B cell (primary cell): ENCODE data around the gene WEE1. TPM values are rescaled to one million over a fixed set of nuclear protein-coding genes. Genes with fewer than 3 reads are reported as not detected.

ENCODE experiments used
- ATAC-seq: fragments of 200-7000 bp; cut with Tn5 transposase; one replicate; pipeline ENCODE4 v1.10.0; 2021; ENCODE audit warnings: low read depth, mild to moderate bottlenecking, moderate number of reproducible peaks, moderate library complexity
- CTCF ChIA-PET: fragments of 350-600 bp; sonication (Branson Sonifier 250); formaldehyde crosslinking; loops from one replicate; lab custom pipeline; 2021; ENCODE audit warnings: antibody characterized with exemption, inconsistent platforms; lab: Charles Lee
- POLR2A ChIA-PET: fragments of 350-600 bp; sonication (Branson Sonifier 250); formaldehyde crosslinking; loops from one replicate; lab custom pipeline; 2021; ENCODE audit warnings: antibody characterized with exemption; lab: Charles Lee
- DNase-seq: peaks from one replicate; pipeline ENCODE4 v3.0.0; 2013
- H2AFZ ChIP-seq: 2 replicates; pipeline ENCODE4 v1.6.1; 2012; ENCODE audit warnings: mild to moderate bottlenecking, low read depth, low read length; ENCODE audit not compliant: insufficient read depth, poor library complexity, severe bottlenecking
- H3K27ac ChIP-seq, 2 donors: 1 replicate in 1 of 2; 2 replicates in 1 of 2; pipeline ENCODE4 v1.5.1; 2012 to 2013; ENCODE audit warnings: low read length in 2 of 2, mild to moderate bottlenecking in 2 of 2, moderate library complexity in 1 of 2
- H3K27me3 ChIP-seq, 4 experiments: fragments of 200-600 bp in 1 of 4; sonication (generic) in 1 of 4; replicated peaks in 1 of 4; 1 replicate in 2 of 4; 2 replicates in 2 of 4; pipeline versions ENCODE4 v1.6.1 to v1.7.0; 2013 to 2016; ENCODE audit warnings: low read length in 3 of 4, mild to moderate bottlenecking in 2 of 4, mixed read lengths in 1 of 4, moderate library complexity in 1 of 4; ENCODE audit not compliant: insufficient read depth in 4 of 4, control insufficient read depth in 3 of 4; ENCODE audit errors: control extremely low read depth in 1 of 4
- H3K36me3 ChIP-seq, 2 experiments: replicated peaks in 1 of 2; 1 replicate in 1 of 2; 2 replicates in 1 of 2; pipeline versions ENCODE4 v1.6.1 to v1.7.1; 2013; ENCODE audit warnings: low read length in 1 of 2; ENCODE audit not compliant: insufficient read depth in 2 of 2, control insufficient read depth in 1 of 2; ENCODE audit errors: control extremely low read depth in 1 of 2, extremely low read depth in 1 of 2
- H3K4me1 ChIP-seq, 2 donors: fragments of 200-600 bp in 1 of 2; sonication (generic) in 1 of 2; 1 replicate in 1 of 2; 2 replicates in 1 of 2; pipeline versions ENCODE4 v1.5.1 to v1.6.1; 2013 to 2017; ENCODE audit warnings: low read length in 2 of 2; ENCODE audit not compliant: control insufficient read depth in 2 of 2, insufficient read depth in 2 of 2
- H3K4me2 ChIP-seq: replicated peaks from 2 replicates; pipeline ENCODE3; 2012; ENCODE audit warnings: mild to moderate bottlenecking, low read depth, low read length; ENCODE audit not compliant: poor library complexity, severe bottlenecking
- H3K4me3 ChIP-seq, 5 experiments: fragments of 200-600 bp in 1 of 5; sonication (generic) in 1 of 5; 1 replicate in 3 of 5; 2 replicates in 2 of 5; pipeline versions ENCODE4 v1.5.1 to v1.7.0; 2011 to 2016; ENCODE audit warnings: low read length in 4 of 5, mild to moderate bottlenecking in 4 of 5, low read depth in 2 of 5, control low read depth in 1 of 5, moderate library complexity in 1 of 5; ENCODE audit not compliant: insufficient read depth in 1 of 5; ENCODE audit errors: control extremely low read depth in 1 of 5, extremely low read depth in 1 of 5
- H3K79me2 ChIP-seq: fragments of 200-600 bp; sonication (generic); one replicate; pipeline ENCODE4 v1.6.0; 2016; ENCODE audit warnings: low read length; ENCODE audit not compliant: control insufficient read depth, insufficient read depth
- H3K9ac ChIP-seq: fragments of 200-600 bp; sonication (generic); 2 replicates; pipeline ENCODE4 v1.6.1; 2017; ENCODE audit warnings: mild to moderate bottlenecking, low read length, moderate library complexity
- H3K9me3 ChIP-seq, 3 donors: one replicate each; pipeline versions ENCODE4 v1.6.1 to v1.7.1; 2013; ENCODE audit warnings: low read length in 2 of 3; ENCODE audit not compliant: control insufficient read depth in 2 of 3, insufficient read depth in 1 of 3; ENCODE audit errors: control extremely low read depth in 1 of 3
- H4K20me1 ChIP-seq: 2 replicates; pipeline ENCODE4 v1.6.0; 2012; ENCODE audit warnings: mild to moderate bottlenecking, low read length; ENCODE audit not compliant: insufficient read depth, control insufficient read depth, poor library complexity, severe bottlenecking
- H3K27ac Mint-ChIP-seq: one replicate; pipeline ENCODE4 v1.8.0; 2021; ENCODE audit warnings: mixed read lengths
- H3K27me3 Mint-ChIP-seq: one replicate; pipeline ENCODE4 v1.8.0; 2021; ENCODE audit warnings: mixed read lengths
- H3K4me1 Mint-ChIP-seq: one replicate; pipeline ENCODE4 v1.8.0; 2021; ENCODE audit warnings: mixed read lengths
- H3K4me3 Mint-ChIP-seq: one replicate; pipeline ENCODE4 v1.8.0; 2021; ENCODE audit warnings: mixed read lengths
- H3K9me3 Mint-ChIP-seq: one replicate; pipeline ENCODE4 v1.8.0; 2022; ENCODE audit warnings: mixed read lengths; ENCODE audit not compliant: insufficient read depth
- CTCF ChIP-seq: fragments of 200-600 bp; IDR thresholded peaks from one replicate; pipeline ENCODE4 v1.8.0; 2022; ENCODE audit warnings: antibody characterized with exemption, mild to moderate bottlenecking
- EZH2 ChIP-seq: IDR thresholded peaks from 2 replicates; pipeline ENCODE4 v1.6.1; 2012; ENCODE audit warnings: borderline replicate concordance, low read depth, mild to moderate bottlenecking, moderate library complexity, low read length; ENCODE audit not compliant: insufficient read depth, poor library complexity, severe bottlenecking
- WGBS: methylation state at CpG from one replicate; pipeline ENCODE4 v1.1.5; 2013; ENCODE audit warnings: missing lambda C conversion rate; ENCODE audit not compliant: insufficient coverage; 5-methylcytosine and 5-hydroxymethylcytosine counted together
- intact Hi-C: fragments of 100-400 bp; cut with micrococcal nuclease; formaldehyde crosslinking; loops from one replicate; pipeline ENCODE4 v1.10.0; 2022
- polyA plus RNA-seq: library from polyadenylated mRNA; depleted of rRNA; stranded (reverse); fragments of >200 nt; gene quantifications from 2 replicates; pipeline ENCODE4 v1.2.3, GENCODE V29; 2012
- total RNA-seq, 2 donors: library from RNA; stranded (reverse); fragments of 120-200 nt in 1 of 2; gene quantifications; 1 replicate in 1 of 2; 2 replicates in 1 of 2; pipeline versions ENCODE4 v1.2.3 to v1.2.4, GENCODE V29; 2013 to 2022

The WEE1 gene
- total and polyA plus RNA-seq, 2 donors (not counting 1 experiment from before 2014, with no cell fraction given) = 14.7 to 31.3 TPM

- TF ChIP-seq CTCF (no peak), EZH2 (no peak)
- H4K20me1 ChIP-seq = no peaks in the 10 kb centered on the region
- H3K4me3 ChIP-seq = no peak overlapping the region
- no peak for DNase-seq
- H3K36me3 ChIP-seq = peaks cover 0 to under 1% of the 10 kb centered on the region in 2 experiments
- H3K4me1 ChIP-seq = peaks cover 0 to 10% of the 10 kb centered on the region in 2 donors
- WGBS = 94% methylated on average over 3 of the region's 5 CpGs
- no peak overlapping the region for H3K4me2 ChIP-seq
- H3K9me3 Mint-ChIP-seq = no peaks in the 10 kb centered on the region
- ChIA-PET CTCF (interaction anchor here (0.7 to 5.3 kb wide), 14 partner anchors 9 to 439 kb away, joined by 4 to 149 read pairs (median 14); partner anchors contain the start of gene WEE1), POLR2A (interaction anchor here (0.7 kb wide), 2 partner anchors 12 to 39 kb away, joined by 3 read pairs; no protein-coding TSS in a partner anchor)
- no peak overlapping the region for H3K9ac ChIP-seq
- intact Hi-C loops = loop anchor here (2.0 kb wide), 1 partner anchor 39 kb away; the partner anchor contains the start of gene WEE1
- no peaks in the 10 kb centered on the region for H3K79me2 ChIP-seq
- ATAC-seq = no peak
- no peak overlapping the region for H2AFZ ChIP-seq
- H3K9me3 ChIP-seq = no peaks in the 10 kb centered on the region
- peaks cover 2% of the 10 kb centered on the region for H3K4me1 Mint-ChIP-seq
- no peak overlapping the region for H3K27ac ChIP-seq
- H3K27me3 Mint-ChIP-seq = no peaks in the 10 kb centered on the region
- H3K27me3 ChIP-seq = no peaks in the 10 kb centered on the region
- no peak overlapping the region for H3K4me3 Mint-ChIP-seq
- no peak overlapping the region for H3K27ac Mint-ChIP-seq
These were observed 39.6 kb upstream of the WEE1 start for GRCh38 chr11:9533736-9534473.
